Subcutaneous adipose tissue (tissue), 4 donors: ENCODE measurements around the gene EPM2A. TPM values are rescaled to one million over a fixed set of nuclear protein-coding genes. Genes with fewer than 3 reads are reported as not detected.

Source experiments
- total RNA-seq, 4 donors: library from RNA; depleted of rRNA; stranded (reverse); fragments of >200 nt; gene quantifications; one replicate each; pipeline ENCODE4 v1.1.0, GENCODE V29; 2016
- TF ChIP-seq, protein P1 (sequence below): fragments of 450-650 bp; IDR thresholded peaks from one replicate; pipeline ENCODE4 v1.5.1; 2016; ENCODE audit warnings: low read depth, mild to moderate bottlenecking, control low read depth, antibody characterized with exemption, moderate library complexity

The EPM2A gene
- total RNA-seq, 4 donors from 2014 or later, result 7.3 to 30.7 (median 19.4) TPM

DNA sequence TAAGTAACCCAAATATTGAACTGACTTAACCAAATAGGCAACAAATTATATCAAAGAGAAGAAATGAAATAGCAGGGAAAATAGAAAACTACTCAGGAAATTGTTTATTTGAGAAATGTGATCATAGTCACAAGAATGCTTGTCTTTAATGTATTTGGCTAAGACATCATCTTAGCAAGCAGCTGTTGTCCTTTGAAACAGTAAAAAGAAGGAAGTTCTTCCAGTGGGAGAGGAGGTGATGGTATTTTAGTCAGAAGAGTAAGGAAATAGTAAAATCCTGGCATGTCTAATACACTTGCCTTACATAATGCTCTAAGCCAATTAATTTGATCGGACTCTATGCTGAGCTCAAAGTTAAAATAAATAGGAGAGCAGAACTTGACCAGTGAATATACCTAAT lies 126.5 kb downstream of the EPM2A start:
- TF ChIP-seq, protein P1, sequence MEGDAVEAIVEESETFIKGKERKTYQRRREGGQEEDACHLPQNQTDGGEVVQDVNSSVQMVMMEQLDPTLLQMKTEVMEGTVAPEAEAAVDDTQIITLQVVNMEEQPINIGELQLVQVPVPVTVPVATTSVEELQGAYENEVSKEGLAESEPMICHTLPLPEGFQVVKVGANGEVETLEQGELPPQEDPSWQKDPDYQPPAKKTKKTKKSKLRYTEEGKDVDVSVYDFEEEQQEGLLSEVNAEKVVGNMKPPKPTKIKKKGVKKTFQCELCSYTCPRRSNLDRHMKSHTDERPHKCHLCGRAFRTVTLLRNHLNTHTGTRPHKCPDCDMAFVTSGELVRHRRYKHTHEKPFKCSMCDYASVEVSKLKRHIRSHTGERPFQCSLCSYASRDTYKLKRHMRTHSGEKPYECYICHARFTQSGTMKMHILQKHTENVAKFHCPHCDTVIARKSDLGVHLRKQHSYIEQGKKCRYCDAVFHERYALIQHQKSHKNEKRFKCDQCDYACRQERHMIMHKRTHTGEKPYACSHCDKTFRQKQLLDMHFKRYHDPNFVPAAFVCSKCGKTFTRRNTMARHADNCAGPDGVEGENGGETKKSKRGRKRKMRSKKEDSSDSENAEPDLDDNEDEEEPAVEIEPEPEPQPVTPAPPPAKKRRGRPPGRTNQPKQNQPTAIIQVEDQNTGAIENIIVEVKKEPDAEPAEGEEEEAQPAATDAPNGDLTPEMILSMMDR, result no peak

DNA sequence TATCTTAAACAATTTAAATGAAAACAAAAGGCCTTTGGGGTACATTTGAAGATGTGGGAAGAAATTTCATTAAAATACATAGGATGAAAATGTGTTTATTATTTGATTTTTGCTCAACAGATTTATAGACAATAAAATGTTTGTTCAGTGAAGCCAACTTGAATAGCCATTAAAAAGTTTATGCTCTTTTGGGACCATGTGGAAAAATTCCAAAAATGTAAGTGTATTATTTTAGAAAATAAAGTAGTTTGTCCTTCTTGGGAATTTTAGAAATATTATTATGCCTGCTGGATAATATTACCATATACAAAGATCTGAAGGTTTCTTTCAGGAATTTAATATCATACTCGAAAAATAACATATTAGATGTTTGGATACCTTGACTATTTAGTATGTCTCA lies 131.3 kb downstream of the EPM2A start:
- TF ChIP-seq, protein P1, result no peak

DNA sequence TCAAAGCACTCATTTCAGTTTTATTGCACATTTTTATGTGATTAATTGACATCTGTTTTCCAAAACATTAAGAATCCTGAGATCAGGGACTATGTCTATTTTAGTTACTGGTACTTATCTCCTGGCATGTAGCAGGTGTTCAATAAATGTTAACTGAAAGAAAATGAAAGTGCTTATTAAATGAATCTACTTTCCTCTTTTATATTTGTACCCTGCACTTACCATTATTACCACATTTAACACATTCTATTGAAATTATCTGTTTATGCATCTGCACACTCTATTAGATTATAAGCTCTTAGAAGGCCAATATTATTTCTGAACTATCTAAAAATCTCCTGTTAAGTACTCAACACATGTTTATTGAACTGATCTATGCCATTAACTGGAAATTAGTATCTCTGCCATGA lies 131.9 kb downstream of the EPM2A start:
- TF ChIP-seq, protein P1, result no peak

DNA sequence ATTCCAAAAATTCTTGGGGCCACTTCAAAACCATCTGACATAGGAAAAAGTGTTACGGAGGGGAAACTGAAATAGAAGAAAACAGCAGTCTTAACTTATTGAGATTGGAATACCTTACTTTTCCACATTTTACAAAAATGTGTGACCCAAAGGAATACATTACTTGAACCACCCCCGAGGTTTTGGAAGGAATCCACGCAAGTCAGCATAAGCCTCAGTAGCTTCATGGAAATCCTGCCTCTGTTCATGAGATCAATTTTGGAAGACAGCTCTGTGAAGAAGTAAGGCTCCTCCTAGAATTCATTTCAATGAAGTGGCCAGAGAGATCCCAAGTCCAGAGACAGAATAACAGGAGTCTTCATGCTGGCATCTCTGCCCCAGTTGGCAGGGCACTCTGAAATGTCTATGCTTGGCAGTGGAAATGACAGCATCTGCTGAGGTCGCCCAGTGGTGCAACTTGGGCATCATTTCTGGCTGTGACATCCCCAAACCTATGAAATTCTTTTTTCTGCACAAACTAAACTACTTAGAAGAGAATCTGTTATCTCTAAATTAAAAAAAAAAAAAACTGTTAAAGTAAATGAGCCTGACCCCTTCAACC lies 132.5 kb downstream of the EPM2A start:
- TF ChIP-seq, protein P1, result no peak

DNA sequence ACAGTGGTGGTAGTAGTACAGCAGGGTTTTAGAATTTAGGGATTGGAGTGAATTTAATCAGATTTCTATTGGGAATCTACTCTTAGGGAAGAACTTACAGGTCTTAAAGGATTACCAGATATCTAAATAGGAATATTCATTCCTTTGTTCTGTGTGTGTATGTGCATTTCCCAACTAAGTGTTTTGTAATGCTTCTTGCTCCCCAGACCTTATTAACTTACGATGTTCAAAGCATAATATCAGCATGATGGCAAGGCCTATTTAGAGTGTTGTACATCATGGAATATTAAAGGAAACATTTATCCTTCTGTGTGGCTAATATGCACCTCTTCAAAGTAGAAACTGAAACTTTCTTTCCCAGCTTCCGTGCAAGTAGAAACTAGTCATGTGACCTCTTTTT lies 133.9 kb downstream of the EPM2A start:
- TF ChIP-seq, protein P1, result no peak

DNA sequence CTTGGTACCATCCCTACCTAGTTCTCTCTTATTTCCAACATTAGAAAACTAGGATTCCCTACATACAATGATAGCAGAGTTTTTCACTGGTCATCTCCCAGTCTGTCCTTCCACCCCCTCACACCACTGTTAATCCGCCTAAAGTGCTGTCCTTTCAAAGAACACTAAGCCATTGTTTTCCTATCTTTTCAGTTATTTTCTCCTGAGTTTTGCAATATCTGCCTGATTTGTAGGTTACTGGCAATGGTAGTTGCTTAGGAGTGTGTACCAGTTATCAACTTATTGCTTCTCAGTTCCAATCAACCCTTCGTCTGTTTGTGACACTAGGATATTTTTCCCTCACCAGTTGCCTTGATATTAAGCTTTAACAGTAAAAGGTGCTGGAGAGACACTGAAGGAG lies 135.0 kb downstream of the EPM2A start:
- TF ChIP-seq, protein P1, result no peak

DNA sequence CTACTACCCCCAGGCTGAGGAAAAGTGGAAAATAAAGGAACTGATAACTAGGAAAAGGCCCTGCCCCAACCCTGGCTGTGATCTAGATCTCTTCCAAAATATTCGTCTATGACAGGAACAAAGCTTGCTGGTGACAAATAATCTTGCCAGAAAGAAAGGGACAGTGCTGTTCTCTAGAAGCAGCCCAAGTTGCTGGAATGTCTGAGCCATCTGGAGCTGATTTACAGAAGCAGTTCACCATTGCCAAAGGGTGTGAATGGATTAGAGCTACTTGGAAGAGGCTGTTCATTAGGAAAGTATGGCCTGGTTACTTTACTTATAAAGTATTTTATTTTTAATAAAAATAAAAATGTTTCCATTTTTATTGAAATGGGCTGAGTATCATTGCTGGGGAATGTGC lies 146.3 kb downstream of the EPM2A start:
- TF ChIP-seq, protein P1, result no peak
